ENCODE measurements around the gene RPLP2.

The RPLP2 gene

GRCh38 chr11:774873-775592 lies 34.7 kb upstream of the RPLP2 start:
- no peak for DNase-seq

GRCh38 chr11:776263-776560 lies 33.6 kb upstream of the RPLP2 start:
- no peak for DNase-seq

- no peak for DNase-seq
Observed at GRCh38 chr11:776561-777287, 33.0 kb upstream of the RPLP2 start.

GRCh38 chr11:777288-778255 lies 32.2 kb upstream of the RPLP2 start, which contains the start of gene GATD1:
TSS of gene GATD1 (minus strand) at chr11:777487. CDS start at chr11:777462, 25 bp downstream.
- DNase-seq, result peak; percentile 62

GRCh38 chr11:778976-779954 lies 30.5 kb upstream of the RPLP2 start:
- DNase-seq, result no peak

- DNase-seq, result no peak
Observed at GRCh38 chr11:779955-780532, 29.7 kb upstream of the RPLP2 start.

GRCh38 chr11:782264-783174 lies 27.2 kb upstream of the RPLP2 start:
- no peak for DNase-seq

GRCh38 chr11:783581-784015 lies 26.2 kb upstream of the RPLP2 start:
- peak; percentile 90 for DNase-seq

GRCh38 chr11:786235-787083 lies 23.3 kb upstream of the RPLP2 start:
- DNase-seq, result no peak

GRCh38 chr11:787084-787675 lies 22.6 kb upstream of the RPLP2 start:
- DNase-seq, result no peak

GRCh38 chr11:788009-788640 lies 21.6 kb upstream of the RPLP2 start:
- DNase-seq, result no peak

GRCh38 chr11:788953-789940 lies 20.5 kb upstream of the RPLP2 start:
- DNase-seq, result no peak

GRCh38 chr11:789943-790342 lies 19.8 kb upstream of the RPLP2 start, which contains the start of gene CEND1:
TSS of gene CEND1 (minus strand) at chr11:790090. CDS start at chr11:788576, 1,514 bp downstream.
- DNase-seq, result no peak

GRCh38 chr11:790721-791564 lies 18.8 kb upstream of the RPLP2 start:
- DNase-seq, result no peak

- no peak for DNase-seq
Observed at GRCh38 chr11:791658-792534, 17.9 kb upstream of the RPLP2 start.

GRCh38 chr11:792535-792821 lies 17.3 kb upstream of the RPLP2 start:
- no peak for DNase-seq

All from NCI-H1694 (cell line).